Lung (tissue), 16 donors: ENCODE data around the gene RASSF9. TPM values are rescaled to one million over a fixed set of nuclear protein-coding genes. Genes with fewer than 3 reads are reported as not detected.

Experiments used
- ATAC-seq: fragments of 200-7000 bp; cut with Tn5 transposase; one replicate; pipeline ENCODE4 v1.9.1; 2020; ENCODE audit warnings: moderate number of reproducible peaks; ENCODE audit not compliant: insufficient read depth, low FRiP score
- DNase-seq, 3 donors: peaks; one replicate each; pipeline ENCODE4 v3.0.0-alpha.2; 2013 to 2017
- H3K27ac ChIP-seq, 2 donors: one replicate each; pipeline ENCODE4 v1.5.1; 2013; ENCODE audit warnings: mild to moderate bottlenecking in 2 of 2, moderate library complexity in 2 of 2, control low read depth in 1 of 2, inconsistent platforms in 1 of 2, low read depth in 1 of 2, low read length in 1 of 2
- H3K27me3 ChIP-seq, 3 donors: one replicate each; pipeline ENCODE4 v1.5.1; 2013; ENCODE audit warnings: low read length in 2 of 3; ENCODE audit not compliant: control insufficient read depth in 3 of 3, insufficient read depth in 3 of 3
- H3K36me3 ChIP-seq, 4 donors: one replicate each; pipeline ENCODE4 v1.5.1; 2013; ENCODE audit warnings: low read length in 4 of 4, mild to moderate bottlenecking in 1 of 4, moderate library complexity in 1 of 4; ENCODE audit not compliant: control insufficient read depth in 4 of 4, insufficient read depth in 4 of 4
- H3K4me1 ChIP-seq, 5 donors: one replicate each; pipeline ENCODE4 v1.5.1; 2013; ENCODE audit warnings: low read length in 5 of 5, mild to moderate bottlenecking in 2 of 5, moderate library complexity in 1 of 5; ENCODE audit not compliant: control insufficient read depth in 5 of 5, insufficient read depth in 5 of 5
- H3K4me3 ChIP-seq: one replicate; pipeline ENCODE4 v1.5.1; 2013; ENCODE audit warnings: mild to moderate bottlenecking, control low read depth, moderate library complexity
- H3K9ac ChIP-seq, 2 donors: one replicate each; pipeline ENCODE4 v1.5.1; 2013; ENCODE audit warnings: low read length in 2 of 2, control low read depth in 1 of 2; ENCODE audit not compliant: insufficient read depth in 1 of 2
- H3K9me3 ChIP-seq, 4 donors: one replicate each; pipeline ENCODE4 v1.5.1; 2013; ENCODE audit warnings: low read length in 3 of 4, mild to moderate bottlenecking in 1 of 4, moderate library complexity in 1 of 4; ENCODE audit not compliant: control insufficient read depth in 4 of 4, insufficient read depth in 3 of 4
- CTCF ChIP-seq: IDR thresholded peaks from 2 replicates; pipeline ENCODE4 v1.5.1; 2012; ENCODE audit warnings: mild to moderate bottlenecking; ENCODE audit errors: control extremely low read depth, extremely low read depth
- WGBS, 2 donors: extraction: QIAGEN DNeasy Blood & Tissue Kit; methylation state at CpG; one replicate each; pipeline ENCODE4 v1.1.7; 2013; 5-methylcytosine and 5-hydroxymethylcytosine counted together
- long read RNA-seq, 5 donors: transcript quantifications; one replicate each; lab custom pipeline, GENCODE V29; 2026
- polyA plus RNA-seq, 2 donors: library from polyadenylated mRNA; stranded (reverse); fragments of 200-250 nt; gene quantifications; one replicate each; pipeline ENCODE4 v1.2.1, GENCODE V29; 2013
- total RNA-seq, 2 donors: library from RNA; depleted of rRNA in 1 of 2; stranded (reverse); fragments of >200 nt in 1 of 2; gene quantifications; one replicate each; pipeline ENCODE4 v1.2.1, GENCODE V29; 2014 to 2021
- donor health status: control.
- donor health status: control.
- donor health status: Bipolar disorder and iron deficiency.
- donor health status: healthy.
- donor health status: DM: yes; HTN: yes; CAD: no.

The RASSF9 gene
- total RNA-seq (10 to 100 TPM; 10.0 to 14.3 TPM), polyA plus RNA-seq (1 to 10 TPM; 2.1 to 2.3 TPM)
- long read RNA-seq, donor 1, full-length matches to known transcripts, result 17 of 17 reads
- long read RNA-seq, donor 1, partial matches to known transcripts, result 0 of 17 reads
- long read RNA-seq, donor 1, other reads (novel, unspliced or antisense), result 0 of 17 reads
- long read RNA-seq, donor 2, full-length matches to known transcripts, result 6 of 6 reads
- long read RNA-seq, donor 2, partial matches to known transcripts, result 0 of 6 reads
- long read RNA-seq, donor 2, other reads (novel, unspliced or antisense), result 0 of 6 reads
- long read RNA-seq, donor 3, full-length matches to known transcripts, result 3 of 3 reads
- long read RNA-seq, donor 3, partial matches to known transcripts, result 0 of 3 reads
- long read RNA-seq, donor 3, other reads (novel, unspliced or antisense), result 0 of 3 reads
- long read RNA-seq, donor 4, full-length matches to known transcripts, result 3 of 3 reads
- long read RNA-seq, donor 4, partial matches to known transcripts, result 0 of 3 reads
- long read RNA-seq, donor 4, other reads (novel, unspliced or antisense), result 0 of 3 reads
- long read RNA-seq, donor 5, full-length matches to known transcripts, result 17 of 17 reads
- long read RNA-seq, donor 5, partial matches to known transcripts, result 0 of 17 reads
- long read RNA-seq, donor 5, other reads (novel, unspliced or antisense), result 0 of 17 reads

GRCh38 chr12:85836197-85837090 is at the start of gene RASSF9:
Gene RASSF9, minus strand, starts transcription at chr12:85836409. Its CDS starts 208 bp downstream, at chr12:85836201.
- no peaks in the 10 kb centered on the region for H3K27me3 ChIP-seq
- H3K4me3 ChIP-seq, result peak within 1 kb of the TSS; percentile 27
- ATAC-seq (peak; percentile 64), DNase-seq (peak; percentile 68 to 89 (median 75))
- H3K36me3 ChIP-seq, result no peaks in the 10 kb centered on the region
- 21 to 30% methylated on average over 15 of the region's 15 CpGs for WGBS, 2 donors
- H3K27ac ChIP-seq, result peak within 1 kb of the TSS; percentile 78 to 80
- peaks cover 0 to 21% (median 0%) of the 10 kb centered on the region in 5 donors for H3K4me1 ChIP-seq
- peak within 1 kb of the TSS; percentile 82 to 94 for H3K9ac ChIP-seq
- TF ChIP-seq CTCF, result no peak
- no peaks in the 10 kb centered on the region for H3K9me3 ChIP-seq

- Histone ChIP-seq H3K9ac (no peak overlapping the region), H3K36me3 (no peaks in the 10 kb centered on the region)
- TF ChIP-seq CTCF, result no peak
Measured at GRCh38 chr12:85883763-85884162, 47.6 kb upstream of the RASSF9 start.

GRCh38 chr12:85877459-85877858 is 41.2 kb upstream of the RASSF9 start:
- no peak for DNase-seq
- Histone ChIP-seq H3K4me3 (no peak overlapping the region), H3K9me3 (no peaks in the 10 kb centered on the region), H3K27me3 (no peaks in the 10 kb centered on the region), H3K36me3 (no peaks in the 10 kb centered on the region), H3K9ac (no peak overlapping the region), H3K27ac (no peak overlapping the region), H3K4me1 (no peaks in the 10 kb centered on the region)
- WGBS, 2 donors, result 56 to 72% methylated on average over 3 of the region's 3 CpGs
- ATAC-seq, result no peak
- no peak for TF ChIP-seq CTCF

More at GRCh38 chr12:85883763-85884162, 47.6 kb upstream of the RASSF9 start:
- ATAC-seq, result no peak
- no peaks in the 10 kb centered on the region for H3K4me1 ChIP-seq
- no peak overlapping the region for H3K27ac ChIP-seq
- no peaks in the 10 kb centered on the region for H3K27me3 ChIP-seq
- no peak for DNase-seq
- no peaks in the 10 kb centered on the region for H3K9me3 ChIP-seq
- H3K4me3 ChIP-seq, result no peak overlapping the region
